ENCODE data around the gene UNC119.

DNA sequence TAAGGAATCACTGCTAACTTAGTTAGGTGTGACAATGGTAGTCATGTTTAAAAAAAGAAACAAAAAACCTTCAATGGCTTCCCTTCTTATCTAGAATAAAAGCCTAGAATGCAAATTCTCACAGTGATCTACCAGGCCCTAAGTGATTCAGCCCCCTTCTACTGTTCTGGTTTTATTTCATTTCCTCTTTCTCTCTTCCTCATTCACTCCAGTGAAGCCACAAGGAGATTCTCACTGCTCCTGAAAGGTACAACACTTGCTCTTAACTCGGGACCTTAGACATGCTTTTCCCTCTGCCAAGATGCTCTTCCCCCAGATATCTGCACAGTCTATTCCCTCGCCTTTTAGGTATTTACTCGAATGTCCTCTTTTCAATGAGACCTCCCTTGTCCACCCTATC is 15.2 kb upstream of the UNC119 start:
- TF ChIP-seq, protein P1, sequence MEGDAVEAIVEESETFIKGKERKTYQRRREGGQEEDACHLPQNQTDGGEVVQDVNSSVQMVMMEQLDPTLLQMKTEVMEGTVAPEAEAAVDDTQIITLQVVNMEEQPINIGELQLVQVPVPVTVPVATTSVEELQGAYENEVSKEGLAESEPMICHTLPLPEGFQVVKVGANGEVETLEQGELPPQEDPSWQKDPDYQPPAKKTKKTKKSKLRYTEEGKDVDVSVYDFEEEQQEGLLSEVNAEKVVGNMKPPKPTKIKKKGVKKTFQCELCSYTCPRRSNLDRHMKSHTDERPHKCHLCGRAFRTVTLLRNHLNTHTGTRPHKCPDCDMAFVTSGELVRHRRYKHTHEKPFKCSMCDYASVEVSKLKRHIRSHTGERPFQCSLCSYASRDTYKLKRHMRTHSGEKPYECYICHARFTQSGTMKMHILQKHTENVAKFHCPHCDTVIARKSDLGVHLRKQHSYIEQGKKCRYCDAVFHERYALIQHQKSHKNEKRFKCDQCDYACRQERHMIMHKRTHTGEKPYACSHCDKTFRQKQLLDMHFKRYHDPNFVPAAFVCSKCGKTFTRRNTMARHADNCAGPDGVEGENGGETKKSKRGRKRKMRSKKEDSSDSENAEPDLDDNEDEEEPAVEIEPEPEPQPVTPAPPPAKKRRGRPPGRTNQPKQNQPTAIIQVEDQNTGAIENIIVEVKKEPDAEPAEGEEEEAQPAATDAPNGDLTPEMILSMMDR (IDR thresholded peaks at IDR 0.05), result no peak
- no peak for TF ChIP-seq ZFX (IDR thresholded peaks at IDR 0.05; ENCODE audit: borderline replicate concordance)
